Measurements from ENCODE around the gene MAGEA2.
"Not testable (repeated sequence)": the region's sequence is repeated elsewhere in the genome, so short reads cannot be mapped to it uniquely, and the experiment has no call there.

MAGEA2 gene

GRCh38 chrX:152758918-152759317 lies 5.3 kb upstream of the MAGEA2 start, which contains the start of gene CSAG3:
TSS of gene CSAG3 (plus strand) at chrX:152759218.
- H3K36me3 ChIP-seq (ENCODE audit: control insufficient read depth, low read length); H3K79me2 ChIP-seq (ENCODE audit: control insufficient read depth, low read length); H4K20me1 ChIP-seq (ENCODE audit: control insufficient read depth, insufficient read depth, low read depth, low read length); H3K4me1 ChIP-seq (ENCODE audit: control insufficient read depth, low read length); H3K27me3 ChIP-seq (ENCODE audit: control insufficient read depth, low read length); H3K9me2 ChIP-seq (replicated peaks; ENCODE audit: control insufficient read depth, low read length); H3K27ac ChIP-seq (ENCODE audit: low read depth, low read length); H3K4me3 ChIP-seq (ENCODE audit: low read length); H3F3A ChIP-seq (ENCODE audit: control insufficient read depth, insufficient read depth); H3K9me3 ChIP-seq (ENCODE audit: control insufficient read depth, insufficient read depth, low read length); H3K4me2 ChIP-seq (ENCODE audit: low read length): not testable (repeated sequence)

- H3K27ac ChIP-seq (ENCODE audit: low read depth, low read length); H3K79me2 ChIP-seq (ENCODE audit: control insufficient read depth, low read length); H3K36me3 ChIP-seq (ENCODE audit: control insufficient read depth, low read length); H3K27me3 ChIP-seq (ENCODE audit: control insufficient read depth, low read length); H4K20me1 ChIP-seq (ENCODE audit: control insufficient read depth, insufficient read depth, low read depth, low read length); H3K4me3 ChIP-seq (ENCODE audit: low read length); H3K9me2 ChIP-seq (replicated peaks; ENCODE audit: control insufficient read depth, low read length); H3K9me3 ChIP-seq (ENCODE audit: control insufficient read depth, insufficient read depth, low read length); H3F3A ChIP-seq (ENCODE audit: control insufficient read depth, insufficient read depth); H3K4me2 ChIP-seq (ENCODE audit: low read length); H3K4me1 ChIP-seq (ENCODE audit: control insufficient read depth, low read length): not testable (repeated sequence)
These were observed 1.2 kb upstream of the MAGEA2 start for GRCh38 chrX:152754871-152755270.

DNA sequence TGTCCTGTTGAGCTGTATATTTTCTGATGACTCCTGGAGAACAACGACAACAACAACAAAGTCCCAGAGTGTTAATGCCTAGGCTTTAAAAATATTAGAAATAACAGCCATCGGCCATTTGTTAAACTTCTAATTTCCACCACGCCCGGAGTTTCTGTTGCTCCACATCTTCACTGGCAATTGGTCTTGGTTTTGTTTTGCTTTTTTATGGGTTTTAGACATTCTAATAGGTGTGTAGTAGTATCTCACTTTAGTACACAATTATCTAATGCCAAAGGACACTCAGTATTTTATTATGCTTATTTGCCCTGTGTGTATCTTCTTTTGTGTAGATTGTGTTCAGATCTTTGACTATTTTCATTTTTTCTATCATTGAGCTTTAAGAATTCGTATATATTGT lies 15.1 kb downstream of the MAGEA2 start:
- Histone ChIP-seq H3F3A (ENCODE audit: control insufficient read depth, insufficient read depth) (no peaks in the 10 kb centered on the region), H3K36me3 (ENCODE audit: control insufficient read depth, low read length) (no peaks in the 10 kb centered on the region), H3K9me2 (replicated peaks; ENCODE audit: control insufficient read depth, low read length) (no peaks in the 10 kb centered on the region), H3K4me3 (ENCODE audit: low read length) (no peak overlapping the region), H3K9me3 (ENCODE audit: control insufficient read depth, insufficient read depth, low read length) (no peaks in the 10 kb centered on the region), H3K27me3 (ENCODE audit: control insufficient read depth, low read length) (no peaks in the 10 kb centered on the region), H3K4me2 (ENCODE audit: low read length) (no peak overlapping the region), H3K79me2 (ENCODE audit: control insufficient read depth, low read length) (no peaks in the 10 kb centered on the region), H3K27ac (ENCODE audit: low read depth, low read length) (no peak overlapping the region), H3K4me1 (ENCODE audit: control insufficient read depth, low read length) (no peaks in the 10 kb centered on the region), H4K20me1 (ENCODE audit: control insufficient read depth, insufficient read depth, low read depth, low read length) (no peaks in the 10 kb centered on the region)
- TF ChIP-seq, protein P1, sequence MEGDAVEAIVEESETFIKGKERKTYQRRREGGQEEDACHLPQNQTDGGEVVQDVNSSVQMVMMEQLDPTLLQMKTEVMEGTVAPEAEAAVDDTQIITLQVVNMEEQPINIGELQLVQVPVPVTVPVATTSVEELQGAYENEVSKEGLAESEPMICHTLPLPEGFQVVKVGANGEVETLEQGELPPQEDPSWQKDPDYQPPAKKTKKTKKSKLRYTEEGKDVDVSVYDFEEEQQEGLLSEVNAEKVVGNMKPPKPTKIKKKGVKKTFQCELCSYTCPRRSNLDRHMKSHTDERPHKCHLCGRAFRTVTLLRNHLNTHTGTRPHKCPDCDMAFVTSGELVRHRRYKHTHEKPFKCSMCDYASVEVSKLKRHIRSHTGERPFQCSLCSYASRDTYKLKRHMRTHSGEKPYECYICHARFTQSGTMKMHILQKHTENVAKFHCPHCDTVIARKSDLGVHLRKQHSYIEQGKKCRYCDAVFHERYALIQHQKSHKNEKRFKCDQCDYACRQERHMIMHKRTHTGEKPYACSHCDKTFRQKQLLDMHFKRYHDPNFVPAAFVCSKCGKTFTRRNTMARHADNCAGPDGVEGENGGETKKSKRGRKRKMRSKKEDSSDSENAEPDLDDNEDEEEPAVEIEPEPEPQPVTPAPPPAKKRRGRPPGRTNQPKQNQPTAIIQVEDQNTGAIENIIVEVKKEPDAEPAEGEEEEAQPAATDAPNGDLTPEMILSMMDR (IDR thresholded peaks at IDR 0.05; ENCODE audit: low read depth, low read length, poor library complexity, severe bottlenecking): no peak
- TF ChIP-seq EZH2phosphoT487 (IDR thresholded peaks at IDR 0.05; ENCODE audit: borderline replicate concordance, low read length): no peak

DNA sequence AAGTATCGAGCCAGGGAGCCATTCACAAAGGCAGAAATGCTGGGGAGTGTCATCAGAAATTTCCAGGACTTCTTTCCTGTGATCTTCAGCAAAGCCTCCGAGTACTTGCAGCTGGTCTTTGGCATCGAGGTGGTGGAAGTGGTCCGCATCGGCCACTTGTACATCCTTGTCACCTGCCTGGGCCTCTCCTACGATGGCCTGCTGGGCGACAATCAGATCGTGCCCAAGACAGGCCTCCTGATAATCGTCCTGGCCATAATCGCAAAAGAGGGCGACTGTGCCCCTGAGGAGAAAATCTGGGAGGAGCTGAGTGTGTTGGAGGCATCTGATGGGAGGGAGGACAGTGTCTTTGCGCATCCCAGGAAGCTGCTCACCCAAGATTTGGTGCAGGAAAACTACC lies 17.1 kb downstream of the MAGEA2 start:
- H3K36me3 ChIP-seq (ENCODE audit: control insufficient read depth, low read length); H3K27ac ChIP-seq (ENCODE audit: low read depth, low read length); H3F3A ChIP-seq (ENCODE audit: control insufficient read depth, insufficient read depth); H3K9me3 ChIP-seq (ENCODE audit: control insufficient read depth, insufficient read depth, low read length); H3K4me2 ChIP-seq (ENCODE audit: low read length); H3K79me2 ChIP-seq (ENCODE audit: control insufficient read depth, low read length); H3K4me3 ChIP-seq (ENCODE audit: low read length); H3K27me3 ChIP-seq (ENCODE audit: control insufficient read depth, low read length); H4K20me1 ChIP-seq (ENCODE audit: control insufficient read depth, insufficient read depth, low read depth, low read length); H3K9me2 ChIP-seq (replicated peaks; ENCODE audit: control insufficient read depth, low read length); H3K4me1 ChIP-seq (ENCODE audit: control insufficient read depth, low read length): not testable (repeated sequence)

- Histone ChIP-seq H3K27me3 (ENCODE audit: control insufficient read depth, low read length) (no peaks in the 10 kb centered on the region), H3K4me2 (ENCODE audit: low read length) (no peak overlapping the region), H3F3A (ENCODE audit: control insufficient read depth, insufficient read depth) (no peaks in the 10 kb centered on the region), H3K36me3 (ENCODE audit: control insufficient read depth, low read length) (no peaks in the 10 kb centered on the region), H4K20me1 (ENCODE audit: control insufficient read depth, insufficient read depth, low read depth, low read length) (no peaks in the 10 kb centered on the region), H3K79me2 (ENCODE audit: control insufficient read depth, low read length) (no peaks in the 10 kb centered on the region), H3K9me2 (replicated peaks; ENCODE audit: control insufficient read depth, low read length) (no peaks in the 10 kb centered on the region), H3K27ac (ENCODE audit: low read depth, low read length) (no peak overlapping the region), H3K9me3 (ENCODE audit: control insufficient read depth, insufficient read depth, low read length) (no peaks in the 10 kb centered on the region), H3K4me3 (ENCODE audit: low read length) (no peak overlapping the region), H3K4me1 (ENCODE audit: control insufficient read depth, low read length) (no peaks in the 10 kb centered on the region)
- TF ChIP-seq, protein P1 (IDR thresholded peaks at IDR 0.05; ENCODE audit: low read depth, low read length, poor library complexity, severe bottlenecking): no peak
- TF ChIP-seq EZH2phosphoT487 (IDR thresholded peaks at IDR 0.05; ENCODE audit: borderline replicate concordance, low read length): no peak
These were observed 17.7 kb downstream of the MAGEA2 start for GRCh38 chrX:152735860-152736511.
